Activated naive CD4-positive, alpha-beta T cell treated with Interleukin-2 at 50 U/mL for 16 hours (primary cell): Measurements from ENCODE around the gene CHAT.

ENCODE experiments used
- DNase-seq: peaks from one replicate; pipeline ENCODE4 v3.0.0-alpha.2; 2020

CHAT gene

DNA sequence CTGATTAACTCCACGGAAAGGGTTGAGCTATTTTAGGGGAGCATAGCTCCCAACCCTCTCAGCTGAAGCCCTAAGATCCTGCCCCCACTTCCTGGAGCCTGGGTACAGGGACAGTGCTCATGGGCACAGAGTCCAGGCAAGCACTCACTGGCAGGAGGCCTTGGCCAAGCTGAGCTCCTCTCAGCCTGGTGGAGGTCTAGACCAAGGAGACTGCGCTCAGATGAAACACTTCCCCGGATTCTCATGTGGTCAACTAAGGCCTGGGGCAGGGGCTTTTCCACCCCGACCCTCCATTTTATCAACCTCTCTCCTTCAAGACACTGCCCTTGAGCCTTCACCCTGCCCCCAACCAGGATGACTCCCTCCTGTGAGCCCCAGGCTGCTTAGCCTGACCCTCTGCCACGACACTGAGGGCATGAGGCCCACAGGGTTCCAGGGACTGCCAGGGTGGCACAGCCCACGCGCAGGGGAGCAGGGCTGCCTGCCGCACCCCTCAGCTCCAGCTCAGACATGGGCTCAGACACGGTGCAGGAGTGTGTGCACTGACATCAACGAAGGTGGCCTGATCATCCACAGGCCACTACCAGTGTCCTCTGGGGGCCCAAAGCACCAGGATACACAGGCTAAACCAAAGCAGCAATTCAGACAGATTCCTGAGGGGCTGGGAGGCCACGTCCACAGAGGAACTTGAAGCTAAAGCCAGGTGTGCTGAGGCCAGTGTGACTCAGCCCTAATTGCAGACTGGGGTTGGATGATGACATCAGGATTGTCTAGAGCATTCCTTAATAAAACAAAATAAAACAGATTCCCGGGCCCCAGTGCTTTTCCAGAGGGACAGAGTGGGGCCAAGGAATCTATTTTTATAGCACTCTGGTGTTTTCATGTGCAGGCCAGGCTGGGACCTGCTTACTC lies 18.8 kb downstream of the CHAT start:
- no peak for DNase-seq

DNA sequence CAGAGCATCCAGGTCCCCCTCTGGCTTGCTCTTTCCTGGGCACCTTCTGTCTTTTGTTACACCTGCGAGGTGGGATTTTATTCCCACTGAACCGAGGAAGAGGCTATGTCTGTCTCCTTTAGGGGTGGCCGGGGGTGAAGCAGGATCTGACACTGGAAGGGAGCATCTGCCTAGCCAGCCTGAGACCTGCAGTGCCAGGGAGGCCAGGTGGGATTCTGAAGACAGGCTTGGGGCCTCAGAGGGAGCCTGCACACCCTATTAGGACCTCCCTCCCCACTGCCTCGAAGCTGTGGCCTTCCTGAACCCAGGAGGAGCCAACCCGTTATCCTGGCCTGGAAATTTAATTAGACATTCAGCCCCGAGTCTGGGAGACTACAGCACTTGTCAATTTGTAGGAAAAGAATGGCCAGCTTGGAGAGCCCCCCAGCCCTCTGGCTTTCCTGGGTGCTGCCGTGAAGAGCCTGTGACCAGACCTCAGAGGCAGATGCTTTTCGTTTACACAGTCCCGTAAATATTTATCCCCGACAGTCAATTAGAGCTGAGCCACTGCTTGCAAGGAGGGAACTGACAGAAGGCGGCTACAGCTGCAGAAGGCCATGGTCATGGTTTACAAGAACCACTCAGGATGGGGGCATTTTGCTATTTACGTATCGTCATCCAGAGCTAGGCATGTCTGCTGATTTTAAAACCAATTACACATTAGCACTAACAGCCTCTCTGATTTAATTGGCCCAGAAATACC lies 19.7 kb downstream of the CHAT start:
- no peak for DNase-seq

DNA sequence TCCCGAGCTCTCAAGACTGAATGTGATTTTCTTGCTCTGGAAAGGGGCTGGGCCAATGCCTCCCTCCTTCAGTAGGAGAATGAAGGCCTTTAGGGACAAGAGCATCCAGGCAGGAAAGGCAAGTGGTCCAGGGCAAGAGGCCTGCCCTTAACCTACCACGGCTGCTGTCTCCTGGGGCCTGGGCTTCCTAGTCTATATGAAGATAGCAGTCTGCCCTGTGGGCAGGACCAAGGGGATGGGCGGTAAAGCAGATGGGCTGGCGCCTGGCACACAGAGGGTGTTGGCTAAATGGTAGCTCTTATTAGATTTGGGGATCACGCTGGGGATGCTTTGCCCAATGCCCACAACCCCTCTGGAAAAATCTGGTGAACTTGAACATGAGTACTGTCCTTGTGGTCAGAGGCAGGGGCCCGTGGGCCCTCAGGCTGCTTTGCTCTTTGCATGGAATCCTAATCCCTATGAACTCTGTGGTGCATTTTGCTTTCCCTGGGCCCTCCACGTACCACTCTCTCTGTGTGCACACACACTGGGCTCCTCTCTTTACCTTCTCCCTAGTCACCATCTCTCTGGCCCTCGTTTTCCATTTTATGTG lies 20.3 kb downstream of the CHAT start:
- DNase-seq = no peak

DNA sequence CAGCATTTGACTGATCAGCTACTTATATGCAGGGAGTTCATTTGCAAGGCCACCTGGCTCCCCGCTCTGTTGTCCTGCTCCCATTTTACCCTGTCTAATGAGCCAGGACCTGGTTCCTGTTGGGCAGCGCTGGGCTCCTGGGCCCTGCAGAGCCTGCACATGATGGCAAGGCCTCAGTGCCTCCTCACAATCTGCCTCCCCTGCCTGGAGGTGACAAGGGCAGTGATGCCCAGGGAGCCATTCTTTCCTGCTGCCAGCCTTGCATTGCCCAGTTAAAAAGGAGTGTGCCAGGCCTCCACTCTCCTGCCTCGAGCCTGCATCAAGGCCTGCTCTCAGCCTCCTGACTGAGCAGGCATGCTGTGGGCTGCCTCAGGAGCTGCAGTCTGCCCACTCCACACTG lies 28.5 kb downstream of the CHAT start:
- DNase-seq = no peak

DNA sequence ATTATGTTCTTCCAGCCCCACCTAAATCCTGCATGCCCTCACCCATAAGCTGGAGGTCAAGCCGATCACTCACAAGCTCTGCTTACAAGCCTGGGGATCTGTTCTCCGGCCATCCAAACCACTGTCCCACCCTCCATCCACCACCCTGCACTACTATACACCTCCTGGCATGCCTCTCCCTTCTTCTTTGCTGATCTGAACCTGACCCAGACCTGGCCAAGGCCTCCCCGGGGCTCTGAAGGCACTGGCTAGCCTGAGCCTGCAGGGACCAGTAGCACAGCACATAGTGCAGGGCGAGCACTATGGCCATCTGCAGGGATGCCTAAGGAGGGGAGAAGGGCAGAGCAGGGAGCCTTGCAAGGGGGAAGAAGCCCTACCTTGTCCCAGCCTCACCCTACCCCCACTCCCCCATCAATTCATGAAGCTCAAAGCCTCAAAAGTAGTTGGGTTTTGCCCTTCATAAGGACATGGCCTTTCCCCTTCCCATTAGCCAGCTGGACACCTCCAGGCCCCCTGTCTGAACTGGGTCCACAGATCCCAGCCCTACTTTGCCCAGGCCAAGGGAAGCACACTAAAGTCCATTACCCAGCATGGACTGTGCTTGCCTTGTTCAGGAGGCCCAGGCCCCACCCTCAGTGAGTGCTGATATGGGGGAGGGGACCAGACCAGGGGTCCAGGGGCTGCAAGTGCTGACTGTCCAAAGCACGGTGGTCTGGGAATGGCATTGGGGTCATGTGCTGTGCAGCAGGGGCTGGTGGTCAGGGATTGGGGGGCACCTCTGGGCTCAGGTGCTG lies 29.6 kb downstream of the CHAT start:
- DNase-seq = no peak

DNA sequence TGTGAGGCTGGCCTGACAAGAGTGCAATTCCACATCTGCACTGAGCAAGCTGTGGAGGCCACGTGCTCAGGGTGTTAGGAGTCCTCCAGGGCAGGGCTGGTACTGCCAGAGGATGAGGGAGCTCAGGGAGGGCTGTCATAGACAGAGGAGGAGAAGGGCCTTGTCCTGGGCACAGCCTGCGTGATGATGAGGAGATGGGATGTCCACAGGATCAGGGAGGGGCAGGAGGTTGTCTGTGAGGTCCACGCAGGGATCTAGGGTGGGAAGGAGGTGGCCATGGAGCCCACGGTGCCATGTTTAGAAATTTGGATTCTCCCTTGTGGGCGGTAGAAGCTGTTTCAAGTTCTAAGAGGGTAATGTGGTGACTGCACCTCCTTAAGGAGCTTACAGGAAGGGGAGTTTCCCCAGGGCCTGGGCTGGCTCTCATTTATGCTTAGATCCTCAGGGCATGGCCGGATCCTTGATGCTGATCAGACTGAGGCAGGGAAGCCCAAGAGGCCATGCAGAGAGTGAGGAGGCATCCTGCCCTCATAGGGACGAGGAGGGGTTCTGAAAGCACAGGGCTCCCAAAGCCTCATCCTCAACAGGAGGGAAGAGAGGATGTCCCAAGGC lies 30.3 kb downstream of the CHAT start:
- DNase-seq = no peak

DNA sequence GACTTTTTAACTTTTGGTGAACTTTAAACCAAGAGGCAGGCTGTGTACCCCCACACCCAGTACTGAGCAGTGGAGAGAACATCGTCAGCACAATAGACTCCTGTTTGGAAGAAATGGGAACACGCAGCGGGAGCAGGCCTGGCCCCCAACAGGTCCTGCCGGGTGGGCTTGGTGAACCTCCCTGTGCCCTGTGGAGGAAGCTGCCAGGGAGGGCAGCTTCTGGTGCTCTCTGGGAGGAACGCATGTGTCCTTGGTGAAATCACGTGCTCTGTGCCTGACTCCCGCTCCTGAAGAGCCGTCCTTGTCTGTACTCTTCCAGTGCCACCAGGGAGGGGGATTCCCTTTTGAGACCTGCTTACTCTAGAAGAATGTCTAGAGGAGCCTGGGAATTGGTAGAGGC lies 31.6 kb downstream of the CHAT start:
- DNase-seq = no peak

DNA sequence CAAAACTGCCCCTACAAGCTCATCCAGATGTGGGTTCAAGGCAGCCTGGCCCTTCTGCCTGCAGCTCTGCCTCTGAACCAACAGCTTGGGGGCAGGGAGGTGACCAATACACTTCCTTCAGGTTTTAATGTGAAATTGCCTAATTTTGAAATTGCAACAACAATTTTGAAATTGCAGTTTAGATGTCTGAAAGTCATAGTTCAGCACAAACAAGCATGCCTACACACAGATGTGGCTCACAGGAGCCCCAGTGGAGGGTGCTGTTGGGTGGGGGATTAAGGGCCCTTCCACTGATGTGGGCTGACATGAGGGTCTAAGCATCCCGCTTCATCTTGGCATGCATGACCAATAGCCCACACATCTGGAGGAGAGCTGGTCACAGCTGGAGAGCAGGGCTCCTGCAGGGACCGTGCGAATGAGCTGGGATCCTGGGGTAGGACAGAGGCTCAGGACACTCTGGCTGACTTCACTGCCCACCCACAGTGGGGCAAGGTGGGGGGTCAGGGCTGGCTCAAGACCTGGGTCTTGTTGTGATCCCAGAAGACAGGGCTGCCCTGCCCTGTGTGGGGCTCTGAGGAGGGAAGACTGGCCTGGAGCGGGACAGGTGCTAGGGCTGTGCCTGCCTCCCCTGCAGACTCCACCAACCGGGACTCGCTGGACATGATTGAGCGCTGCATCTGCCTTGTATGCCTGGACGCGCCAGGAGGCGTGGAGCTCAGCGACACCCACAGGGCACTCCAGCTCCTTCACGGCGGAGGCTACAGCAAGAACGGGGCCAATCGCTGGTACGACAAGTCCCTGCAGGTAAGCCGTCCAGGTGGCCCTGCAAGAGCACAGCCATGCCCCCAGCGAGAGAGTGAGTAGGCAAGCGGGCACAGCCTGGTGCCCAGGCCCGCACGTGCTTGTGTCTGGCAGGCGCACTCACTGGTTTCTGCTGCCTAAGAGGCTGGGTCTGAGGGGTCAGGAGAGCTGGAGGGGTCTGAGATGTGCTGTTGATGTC lies 32.3 kb downstream of the CHAT start:
- no peak for DNase-seq

DNA sequence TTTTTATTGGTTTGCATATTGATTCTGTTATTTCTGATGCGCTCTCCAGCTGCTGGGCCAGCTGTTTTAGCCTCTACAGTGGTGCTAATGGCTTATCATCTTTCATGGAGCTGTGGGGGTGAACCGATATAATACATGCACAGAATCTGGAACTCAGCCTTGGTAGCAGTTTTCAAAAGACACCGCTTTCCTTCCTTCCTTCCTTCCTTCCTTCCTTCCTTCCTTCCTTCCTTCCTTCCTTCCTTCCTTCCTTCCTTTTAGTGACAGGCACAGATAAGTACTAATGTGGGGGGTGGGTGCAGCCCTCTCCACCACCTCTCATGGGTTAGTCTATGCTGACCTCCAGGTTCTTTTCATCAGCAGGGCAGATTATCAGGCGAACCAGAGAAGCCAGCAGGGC lies 33.7 kb downstream of the CHAT start:
- DNase-seq = no peak

DNA sequence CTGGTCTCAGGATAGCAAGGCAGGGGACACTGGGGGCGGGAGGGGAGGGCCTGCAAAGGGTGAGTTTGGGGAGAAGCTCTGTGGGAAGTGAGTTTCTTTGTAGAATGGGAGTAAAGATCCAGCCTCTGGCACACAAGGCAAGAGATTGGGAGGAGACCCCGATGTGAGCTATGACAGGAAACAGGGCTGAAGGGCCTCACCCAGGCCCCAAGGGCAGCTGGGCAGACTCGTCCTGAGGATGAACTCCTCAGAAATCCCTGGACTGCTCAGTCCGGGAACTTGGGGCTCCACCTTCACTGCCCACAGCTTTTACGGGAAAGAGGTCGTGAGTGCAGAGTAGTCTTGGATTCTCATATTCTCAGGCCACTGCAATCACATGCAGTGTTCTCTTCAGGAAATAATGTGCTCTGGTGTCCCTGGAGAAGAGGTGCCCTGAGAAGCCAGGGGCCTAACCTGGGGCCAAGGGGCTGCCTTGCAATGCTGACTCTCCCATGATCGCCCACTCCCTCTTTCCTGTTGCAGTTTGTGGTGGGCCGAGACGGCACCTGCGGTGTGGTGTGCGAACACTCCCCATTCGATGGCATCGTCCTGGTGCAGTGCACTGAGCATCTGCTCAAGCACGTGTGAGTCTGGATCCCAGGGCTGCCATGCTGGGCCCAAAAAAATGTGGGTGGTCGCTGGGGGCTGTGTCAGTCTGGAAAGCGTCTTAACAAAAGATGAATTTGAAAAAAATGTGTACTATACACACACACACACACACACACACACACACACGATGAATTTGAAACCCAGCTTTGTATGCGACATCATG lies 34.4 kb downstream of the CHAT start:
- no peak for DNase-seq

DNA sequence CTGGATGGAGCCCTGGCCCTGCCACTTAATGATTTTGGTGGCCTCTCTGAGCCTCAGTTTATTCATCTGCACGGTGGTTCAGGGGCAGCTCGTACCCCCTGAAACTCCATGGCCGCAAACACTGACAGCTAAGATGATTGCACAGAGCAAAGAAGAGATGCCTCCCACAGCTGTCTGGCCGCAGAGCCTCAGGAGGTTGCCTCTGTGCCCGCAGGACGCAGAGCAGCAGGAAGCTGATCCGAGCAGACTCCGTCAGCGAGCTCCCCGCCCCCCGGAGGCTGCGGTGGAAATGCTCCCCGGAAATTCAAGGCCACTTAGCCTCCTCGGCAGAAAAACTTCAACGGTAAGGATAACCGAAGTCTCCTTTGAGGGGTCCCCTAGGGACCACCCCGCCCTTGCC lies 35.5 kb downstream of the CHAT start:
- no peak for DNase-seq

DNA sequence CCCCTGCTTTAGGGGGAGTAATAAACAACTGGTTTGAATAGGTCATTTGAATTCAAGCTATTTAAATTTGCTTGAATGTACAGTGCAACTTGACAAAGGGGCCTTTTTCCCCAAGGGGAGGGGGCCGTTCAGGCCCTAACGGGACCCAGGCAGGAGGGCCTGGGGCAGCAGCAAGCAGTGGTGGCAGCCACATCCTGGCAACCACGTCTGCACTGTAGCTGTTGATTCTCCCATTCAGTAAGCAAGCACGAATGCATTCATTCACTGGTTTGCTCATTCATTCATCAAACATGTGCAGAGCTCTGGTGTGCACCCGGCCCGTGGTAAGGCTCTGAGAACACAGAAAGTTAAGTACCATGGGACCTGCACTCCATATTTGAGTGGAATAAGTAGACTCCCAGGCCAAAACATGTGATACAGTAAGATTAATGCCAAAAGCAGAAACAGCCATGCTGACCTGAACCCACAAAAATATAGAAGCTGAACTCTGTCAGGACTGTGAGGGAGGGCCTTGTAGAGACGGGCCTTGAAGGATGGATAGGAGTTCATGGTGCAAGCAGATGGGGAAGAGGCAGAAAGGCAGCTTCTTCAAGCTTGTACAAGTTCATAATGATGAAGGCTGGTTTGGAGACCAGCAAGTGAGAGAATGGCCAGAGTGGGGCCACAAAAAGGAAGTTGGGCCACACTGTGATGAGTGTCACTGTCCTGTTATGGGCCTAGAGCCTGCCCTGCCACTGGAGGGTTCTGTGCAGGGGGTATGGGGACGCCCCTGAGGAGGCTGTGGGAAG lies 36.3 kb downstream of the CHAT start:
- no peak for DNase-seq

DNA sequence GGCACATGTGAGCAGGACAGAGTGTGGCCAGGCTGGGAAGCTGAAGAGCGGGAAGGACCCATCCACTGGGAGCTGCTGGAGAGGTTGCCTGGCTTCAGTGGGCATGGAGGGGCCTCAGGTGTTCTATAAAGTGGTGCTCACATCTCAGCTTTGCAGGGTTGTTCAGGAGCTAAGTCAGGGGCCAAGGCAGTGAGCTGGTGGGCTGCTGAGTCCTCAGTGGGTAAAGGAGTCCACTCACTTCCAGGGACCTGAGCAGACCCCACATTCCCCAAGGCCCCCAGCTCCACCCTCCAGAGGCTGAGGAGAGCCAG lies 36.8 kb downstream of the CHAT start:
- no peak for DNase-seq

DNA sequence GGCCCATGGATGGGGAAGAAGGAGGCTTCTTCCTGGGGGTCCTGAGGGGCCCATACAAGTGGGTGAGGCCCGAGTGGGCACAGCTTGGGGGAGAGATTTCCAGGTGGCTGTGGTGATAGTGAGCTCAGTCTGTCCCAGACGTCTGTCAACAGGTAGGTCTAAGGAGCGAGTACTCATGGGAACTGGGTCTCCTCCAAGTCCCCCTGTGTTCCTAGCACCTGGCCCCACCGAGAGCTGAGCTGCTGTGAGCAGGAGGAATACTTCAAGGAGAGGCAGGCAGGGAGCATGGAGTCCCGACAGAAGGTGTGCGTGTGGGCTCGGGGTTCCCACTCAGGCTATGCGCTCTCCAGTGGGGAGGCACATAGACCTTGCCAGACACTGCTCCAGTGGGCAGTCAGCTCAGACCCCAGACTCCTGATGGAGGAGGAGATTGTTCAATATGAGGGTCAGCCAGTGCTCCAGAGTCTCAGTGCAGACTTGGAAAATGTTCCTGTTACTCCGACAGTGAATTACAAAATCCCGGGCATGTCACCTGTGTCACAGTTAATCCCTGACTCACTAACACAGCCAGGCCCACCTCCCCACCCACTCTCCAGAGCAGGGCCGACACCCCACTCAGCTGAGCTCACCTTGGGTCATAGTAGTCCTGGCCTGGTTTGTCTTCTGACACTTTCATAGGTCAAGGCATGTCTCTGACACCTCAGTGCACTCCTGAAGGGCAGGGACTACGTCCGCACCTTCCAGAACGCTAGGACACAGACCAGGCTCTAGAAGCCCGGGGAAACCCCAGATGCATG lies 37.4 kb downstream of the CHAT start:
- DNase-seq = no peak

DNA sequence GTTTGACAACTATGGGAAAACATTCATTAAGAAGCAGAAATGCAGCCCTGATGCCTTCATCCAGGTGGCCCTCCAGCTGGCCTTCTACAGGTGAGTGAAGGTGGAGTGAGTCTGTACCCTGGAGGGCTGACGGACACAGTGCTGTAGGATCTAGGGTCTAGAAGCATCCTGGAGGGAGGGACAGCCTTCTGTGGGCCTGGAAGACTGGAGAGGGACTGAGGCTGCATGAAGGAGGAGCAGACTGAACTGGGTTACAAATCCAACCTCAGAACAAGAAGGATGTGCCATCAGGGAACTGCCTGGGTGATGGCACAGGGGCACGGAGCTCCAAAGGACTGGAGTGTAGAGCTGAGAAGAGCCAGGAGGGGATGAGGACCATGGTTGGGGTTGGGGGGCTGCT lies 38.1 kb downstream of the CHAT start:
- no peak for DNase-seq

DNA sequence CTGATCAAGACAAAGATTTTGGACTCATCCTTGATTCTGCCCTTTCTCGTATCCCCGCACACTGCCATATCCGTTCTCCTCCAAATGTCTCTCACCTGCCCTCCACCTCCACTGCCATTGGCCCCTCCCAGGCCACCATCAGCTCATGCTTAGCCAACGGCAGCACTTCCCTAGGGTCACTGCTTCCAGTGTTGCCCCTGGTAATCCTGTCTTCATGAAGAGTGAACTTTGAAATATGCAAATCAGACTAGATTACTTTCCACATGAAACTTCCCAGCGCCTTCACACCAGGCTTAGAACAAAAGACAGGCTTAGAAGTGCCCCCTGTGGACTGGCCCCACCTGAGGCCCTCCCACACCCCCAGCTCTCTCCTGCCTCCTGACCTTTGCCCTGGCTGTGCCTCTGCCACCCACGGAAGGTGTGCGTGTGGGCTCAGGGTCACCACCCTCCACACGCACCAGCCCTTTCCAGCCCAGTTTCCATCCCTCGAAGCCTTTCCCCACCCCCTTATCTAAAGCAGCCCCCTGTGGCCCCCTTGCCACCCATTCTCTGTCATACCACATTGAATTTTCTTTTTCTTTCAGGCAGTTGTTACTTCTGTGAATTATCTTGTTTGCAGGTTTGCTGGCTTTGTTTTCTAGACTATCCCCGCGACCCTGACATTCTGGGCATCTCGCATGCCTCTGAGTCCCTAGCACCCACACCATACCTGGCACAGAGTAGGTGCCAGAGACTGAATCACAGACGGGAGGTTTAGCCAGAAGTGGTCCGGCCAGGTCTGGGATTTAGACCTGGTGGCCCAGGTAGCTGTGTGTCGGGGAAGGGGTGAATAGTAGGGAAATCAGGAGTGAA lies 38.8 kb downstream of the CHAT start:
- no peak for DNase-seq

DNA sequence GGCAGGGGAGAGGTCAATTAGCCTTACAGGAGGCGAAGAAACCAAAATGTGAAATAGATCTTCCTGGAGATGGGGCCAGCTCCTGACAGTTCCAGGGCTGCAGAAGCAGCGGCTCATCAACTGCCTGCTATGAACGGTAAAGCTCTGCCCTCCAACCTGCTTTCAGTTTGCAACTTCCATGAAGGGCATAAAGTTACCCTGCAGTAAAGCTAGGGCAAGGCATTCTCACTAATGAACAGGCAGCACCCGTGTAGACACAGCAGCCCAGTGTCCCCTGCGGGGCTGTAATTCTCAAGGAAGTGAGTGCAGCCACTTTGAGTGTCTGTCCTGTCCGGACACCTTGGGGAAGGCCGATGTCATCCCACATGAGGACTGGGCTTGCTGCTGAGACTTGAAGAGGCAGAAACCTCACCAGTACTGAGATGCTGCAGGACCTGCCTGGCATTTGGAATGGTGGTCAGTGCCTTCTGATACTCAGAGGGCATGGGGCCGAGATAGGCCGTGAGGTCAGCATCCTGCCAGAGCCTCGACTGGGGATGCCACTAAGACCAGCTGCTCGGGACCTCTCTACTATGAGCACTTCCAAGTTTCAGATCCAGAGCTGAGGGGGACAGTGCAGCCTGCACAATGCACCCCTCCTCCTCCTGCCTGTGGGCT lies 39.6 kb downstream of the CHAT start:
- no peak for DNase-seq
